Natural killer cell (primary cell): ENCODE data around the gene NTNG2. TPM values are rescaled to one million over a fixed set of nuclear protein-coding genes. Genes with fewer than 3 reads are reported as not detected.

ENCODE experiments used
- ATAC-seq, 3 donors: fragments of 150-1000 bp in 2 of 3; fragments of 200-7000 bp in 1 of 3; cut with Tn5 transposase; 1 replicate in 1 of 3; 2 replicates in 2 of 3; pipeline ENCODE4 v1.10.0; 2021; ENCODE audit warnings: mild to moderate bottlenecking in 2 of 3, moderate library complexity in 2 of 3
- DNase-seq, 2 donors: peaks; one replicate each; pipeline versions ENCODE4 v3.0.0 to v3.0.0-alpha.2; 2013 to 2021; ENCODE audit warnings: mixed read lengths in 1 of 2
- H3K27ac ChIP-seq: one replicate; pipeline ENCODE4 v1.5.1; 2013; ENCODE audit warnings: mild to moderate bottlenecking, low read length
- H3K27me3 ChIP-seq: one replicate; pipeline ENCODE4 v1.6.1; 2013; ENCODE audit warnings: low read length; ENCODE audit not compliant: control insufficient read depth, insufficient read depth
- H3K36me3 ChIP-seq: one replicate; pipeline ENCODE4 v1.6.1; 2013; ENCODE audit warnings: low read length; ENCODE audit not compliant: control insufficient read depth, insufficient read depth
- H3K4me1 ChIP-seq: one replicate; pipeline ENCODE4 v1.6.1; 2013; ENCODE audit warnings: low read length; ENCODE audit not compliant: control insufficient read depth, insufficient read depth
- H3K4me3 ChIP-seq: one replicate; pipeline ENCODE4 v1.5.1; 2013; ENCODE audit warnings: low read length
- H3K9me3 ChIP-seq: one replicate; pipeline ENCODE4 v1.6.1; 2013; ENCODE audit warnings: low read length; ENCODE audit not compliant: control insufficient read depth, insufficient read depth
- H3K27ac Mint-ChIP-seq, 2 donors: one replicate each; pipeline ENCODE4 v1.8.0; 2022; ENCODE audit warnings: mild to moderate bottlenecking in 2 of 2, mixed read lengths in 2 of 2, moderate library complexity in 1 of 2
- H3K27me3 Mint-ChIP-seq, 2 donors: one replicate each; pipeline ENCODE4 v1.8.0; 2022; ENCODE audit warnings: low read depth in 2 of 2, mixed read lengths in 2 of 2
- H3K36me3 Mint-ChIP-seq: one replicate; pipeline ENCODE4 v1.8.0; 2022; ENCODE audit warnings: mixed read lengths
- H3K4me1 Mint-ChIP-seq, 2 donors: one replicate each; pipeline ENCODE4 v1.8.0; 2022; ENCODE audit warnings: mixed read lengths in 2 of 2
- H3K4me3 Mint-ChIP-seq: one replicate; pipeline ENCODE4 v1.8.0; 2022; ENCODE audit warnings: mild to moderate bottlenecking, moderate library complexity, mixed read lengths
- H3K9me3 Mint-ChIP-seq, 2 donors: one replicate each; pipeline ENCODE4 v1.8.0; 2022; ENCODE audit warnings: mixed read lengths in 2 of 2
- CTCF ChIP-seq: fragments of 200-600 bp; IDR thresholded peaks from one replicate; pipeline ENCODE4 v1.8.0; 2022; ENCODE audit warnings: antibody characterized with exemption
- WGBS: methylation state at CpG from one replicate; pipeline ENCODE4 v1.1.7; 2013; ENCODE audit warnings: missing lambda C conversion rate; ENCODE audit not compliant: insufficient coverage; 5-methylcytosine and 5-hydroxymethylcytosine counted together
- intact Hi-C: fragments of 100-400 bp; cut with micrococcal nuclease; formaldehyde crosslinking; loops from one replicate; pipeline ENCODE4 v1.14.2; 2022
- total RNA-seq, 4 donors: library from RNA; stranded (reverse); fragments of 120-200 nt in 1 of 4; gene quantifications; one replicate each; pipeline versions ENCODE4 v1.2.3 to v1.2.4, GENCODE V29; 2013 to 2022

NTNG2 gene
- total RNA-seq, 3 donors from 2014 or later (not counting 1 experiment from before 2014, with no cell fraction given): 23.4 to 67.2 (median 32.6) TPM

- no peaks in the 10 kb centered on the region for H3K9me3 Mint-ChIP-seq
- no peak overlapping the region for H3K4me3 ChIP-seq
- TF ChIP-seq CTCF: no peak
- H3K27ac Mint-ChIP-seq: no peak overlapping the region
- 28% methylated on average over 15 of the region's 20 CpGs for WGBS
- intact Hi-C loops: no loop called here
- no peaks in the 10 kb centered on the region for H3K9me3 ChIP-seq
- H3K4me3 Mint-ChIP-seq: no peak overlapping the region
- no peaks in the 10 kb centered on the region for H3K36me3 Mint-ChIP-seq
- H3K27ac ChIP-seq: no peak overlapping the region
- H3K4me1 Mint-ChIP-seq: no peaks in the 10 kb centered on the region
- no peaks in the 10 kb centered on the region for H3K27me3 ChIP-seq
- ATAC-seq: no peak
- no peak for DNase-seq
- no peaks in the 10 kb centered on the region for H3K4me1 ChIP-seq
- no peaks in the 10 kb centered on the region for H3K36me3 ChIP-seq
- peaks cover 0 to 3% of the 10 kb centered on the region in 2 donors for H3K27me3 Mint-ChIP-seq
Observed at GRCh38 chr9:132185073-132186009, 23.5 kb downstream of the NTNG2 start.

- no peak for DNase-seq
- TF ChIP-seq CTCF: no peak
- Mint-ChIP-seq H3K27me3 (peaks cover 0 to 3% of the 10 kb centered on the region in 2 donors), H3K4me3 (no peak overlapping the region), H3K27ac (no peak overlapping the region), H3K36me3 (no peaks in the 10 kb centered on the region), H3K4me1 (no peaks in the 10 kb centered on the region), H3K9me3 (no peaks in the 10 kb centered on the region)
- intact Hi-C loops: no loop called here
- ATAC-seq: no peak
- Histone ChIP-seq H3K27me3 (no peaks in the 10 kb centered on the region), H3K27ac (no peak overlapping the region), H3K4me1 (no peaks in the 10 kb centered on the region), H3K36me3 (no peaks in the 10 kb centered on the region), H3K4me3 (no peak overlapping the region), H3K9me3 (no peaks in the 10 kb centered on the region)
- 80% methylated on average over 14 of the region's 14 CpGs for WGBS
Observed at GRCh38 chr9:132187121-132187620, 25.3 kb downstream of the NTNG2 start.

GRCh38 chr9:132190966-132191365 lies 29.1 kb downstream of the NTNG2 start:
- intact Hi-C loops: no loop called here
- Mint-ChIP-seq H3K36me3 (no peaks in the 10 kb centered on the region), H3K27me3 (peaks cover 0 to 3% of the 10 kb centered on the region in 2 donors), H3K9me3 (no peaks in the 10 kb centered on the region), H3K4me1 (no peaks in the 10 kb centered on the region), H3K27ac (no peak overlapping the region), H3K4me3 (no peak overlapping the region)
- no peak overlapping the region for H3K27ac ChIP-seq
- no peak for ATAC-seq
- no peaks in the 10 kb centered on the region for H3K27me3 ChIP-seq
- H3K9me3 ChIP-seq: no peaks in the 10 kb centered on the region
- H3K4me1 ChIP-seq: no peaks in the 10 kb centered on the region
- H3K36me3 ChIP-seq: no peaks in the 10 kb centered on the region
- no peak for TF ChIP-seq CTCF
- WGBS: 89% methylated on average over 10 of the region's 10 CpGs
- no peak overlapping the region for H3K4me3 ChIP-seq
- DNase-seq: no peak
